HL-60 (cell line): ENCODE measurements around the gene ARHGAP10.
A peak's percentile ranks its signal among the peaks of the same experiment; 100 is the strongest.

Experiments used
- DNase-seq, 2 experiments: peaks; one replicate each; pipeline ENCODE4 v3.0.0-alpha.2; 2010 to 2020; ENCODE audit warnings: low read depth in 1 of 2, low spot score in 1 of 2
- H3K27ac ChIP-seq: fragments of 250-450 bp; sonication (Bioruptor Pico); replicated peaks from 2 replicates; pipeline ENCODE4 v1.5.1; 2020; ENCODE audit warnings: mild to moderate bottlenecking, moderate library complexity
- H3K27me3 ChIP-seq: fragments of 250-450 bp; sonication (Bioruptor Pico); 2 replicates; pipeline ENCODE4 v1.5.1; 2021; ENCODE audit warnings: mild to moderate bottlenecking, moderate library complexity; ENCODE audit not compliant: insufficient read depth, poor library complexity, severe bottlenecking
- H3K4me3 ChIP-seq: replicated peaks from 2 replicates; pipeline ENCODE4 v1.5.1; 2011; ENCODE audit warnings: mild to moderate bottlenecking, control low read depth, low read length; ENCODE audit not compliant: insufficient read depth
- CTCF ChIP-seq: IDR thresholded peaks from one replicate; pipeline ENCODE4 v1.5.1; 2011; ENCODE audit warnings: low read length, control low read depth, inconsistent platforms; ENCODE audit not compliant: insufficient read depth
- GABPA ChIP-seq: IDR thresholded peaks from 2 replicates; pipeline ENCODE4 v1.6.1; 2012; ENCODE audit warnings: low read depth
- POLR2AphosphoS5 ChIP-seq: IDR thresholded peaks from 2 replicates; pipeline ENCODE4 v1.6.1; 2012; ENCODE audit warnings: low read depth
- REST ChIP-seq: IDR thresholded peaks from 2 replicates; pipeline ENCODE4 v1.6.1; 2012; ENCODE audit warnings: low read depth; ENCODE audit not compliant: insufficient replicate concordance
- SPI1 ChIP-seq: IDR thresholded peaks from 2 replicates; pipeline ENCODE4 v1.6.1; 2012; ENCODE audit warnings: low read depth, mild to moderate bottlenecking, borderline replicate concordance

Gene ARHGAP10

GRCh38 chr4:147981305-147981704, 249.4 kb downstream of the ARHGAP10 start:
- Histone ChIP-seq H3K27me3 (no peaks in the 10 kb centered on the region), H3K4me3 (no peak overlapping the region), H3K27ac (no peak overlapping the region)
- DNase-seq: no peak
- TF ChIP-seq REST: no peak
- TF ChIP-seq POLR2AphosphoS5: no peak
- no peak for TF ChIP-seq GABPA
- no peak for TF ChIP-seq SPI1
- no peak for TF ChIP-seq CTCF

GRCh38 chr4:147984065-147984777, 252.3 kb downstream of the ARHGAP10 start:
- H3K4me3 ChIP-seq: no peak overlapping the region
- H3K27ac ChIP-seq: no peak overlapping the region
- H3K27me3 ChIP-seq: no peaks in the 10 kb centered on the region
- DNase-seq: peak; percentile 6 to 40
- no peak for TF ChIP-seq POLR2AphosphoS5
- TF ChIP-seq GABPA: no peak
- no peak for TF ChIP-seq SPI1
- TF ChIP-seq REST: no peak
- TF ChIP-seq CTCF: peak; percentile 40

GRCh38 chr4:147984778-147985138, 252.9 kb downstream of the ARHGAP10 start:
- TF ChIP-seq POLR2AphosphoS5: no peak
- TF ChIP-seq SPI1: no peak
- no peak for TF ChIP-seq GABPA
- TF ChIP-seq REST: no peak
- no peak for TF ChIP-seq CTCF
- Histone ChIP-seq H3K27me3 (no peaks in the 10 kb centered on the region), H3K4me3 (no peak overlapping the region), H3K27ac (no peak overlapping the region)
- DNase-seq: no peak
